Right forelimb (tissue), 1 donor: Measurements from ENCODE around the gene TEX11.
"Not testable (repeated sequence)": the region's sequence is repeated elsewhere in the genome, so short reads cannot be mapped to it uniquely, and the experiment has no call there.

ENCODE experiments used
- DNase-seq: peaks from one replicate; pipeline ENCODE4 v3.0.0-alpha.2; 2018

TEX11 gene

DNA sequence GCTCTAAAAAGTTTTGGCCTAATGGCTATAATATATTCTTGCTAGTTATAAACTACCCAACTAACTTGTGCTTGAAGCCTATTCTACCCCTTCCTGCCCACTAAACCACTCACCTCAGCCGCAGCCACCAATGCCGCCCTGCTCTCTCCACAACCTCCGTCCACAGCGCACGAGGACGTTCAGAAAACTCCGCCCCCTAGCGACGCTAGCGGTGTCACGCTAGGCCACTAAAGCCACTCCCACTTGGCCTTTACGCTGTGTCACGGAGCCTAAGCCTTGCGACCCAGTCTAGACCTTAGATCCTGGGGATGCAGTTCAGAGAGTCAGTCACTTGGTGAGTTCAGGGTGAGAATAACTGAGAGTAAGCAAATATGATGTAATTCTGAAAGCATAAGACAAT is at the start of gene TEX11:
TSS of gene TEX11 (minus strand) at position 171 of the 400 bp plus-strand sequence. CDS start 922 bp downstream, outside the sequence.
- no peak for DNase-seq

- DNase-seq = no peak
Measured at GRCh38 chrX:70954871-70955270, 46.4 kb upstream of the TEX11 start.

GRCh38 chrX:70924294-70924911 is 15.9 kb upstream of the TEX11 start:
- DNase-seq = no peak

DNA sequence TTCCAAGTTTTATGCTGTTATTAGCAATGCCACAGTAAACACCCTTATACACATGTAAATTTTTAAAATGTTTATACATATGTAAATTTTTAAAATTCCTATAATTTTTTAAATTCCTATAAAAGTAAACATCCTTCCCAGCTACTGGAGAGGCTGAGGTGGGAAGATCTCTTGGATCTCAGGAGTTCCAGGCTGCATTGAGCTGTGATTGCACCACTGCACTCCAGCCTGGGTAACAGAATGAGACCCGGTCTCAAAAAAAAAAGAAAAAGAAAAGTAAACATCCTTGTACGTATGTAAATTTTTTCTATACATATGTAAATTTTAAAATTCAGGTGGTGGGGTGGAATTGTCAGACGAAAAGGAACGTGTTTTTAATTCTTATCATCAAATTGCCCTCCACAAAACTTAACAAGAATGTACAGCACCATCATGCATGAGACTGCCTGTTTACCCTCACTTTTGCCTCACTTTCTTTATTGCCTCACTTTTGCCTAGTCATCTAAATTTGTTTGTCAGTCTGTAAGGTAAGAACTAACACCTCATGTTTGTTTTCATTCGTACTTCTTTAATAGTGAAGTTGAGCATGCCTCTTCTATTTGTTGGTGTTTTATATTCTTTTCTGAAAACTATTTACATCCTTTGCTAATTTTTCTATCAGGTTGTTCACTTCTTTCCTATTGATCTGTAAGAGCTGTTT is 14.4 kb upstream of the TEX11 start:
- DNase-seq = no peak

DNA sequence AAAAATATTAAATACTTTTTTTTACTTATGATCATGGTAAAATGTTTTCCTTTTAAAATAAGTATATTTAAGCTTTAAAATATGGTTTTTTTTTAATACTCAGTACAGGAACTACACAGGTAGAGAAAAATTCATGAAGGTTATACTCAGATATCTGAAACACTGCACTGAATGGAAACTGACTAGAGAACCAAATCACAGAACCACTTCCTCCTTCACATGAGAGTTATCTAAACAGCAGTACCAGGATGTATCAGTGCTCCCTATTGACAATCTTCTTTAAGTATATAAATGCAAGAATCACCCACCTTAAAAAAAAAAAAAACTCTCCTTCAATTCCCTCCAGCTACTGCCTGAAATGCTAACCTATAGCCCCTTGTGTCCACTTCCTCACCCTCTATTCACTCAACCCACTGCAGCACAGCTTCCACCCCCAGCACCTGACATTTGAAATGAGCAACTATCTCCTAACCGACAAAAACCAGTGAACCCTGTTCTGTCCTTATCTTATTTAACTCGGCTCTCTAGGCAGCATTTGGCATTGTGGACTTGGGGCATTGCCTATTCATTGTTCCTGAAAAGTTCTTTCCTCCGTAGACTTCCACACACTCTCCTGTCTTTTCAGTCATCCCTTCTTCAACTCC is 13.3 kb upstream of the TEX11 start:
- no peak for DNase-seq

DNA sequence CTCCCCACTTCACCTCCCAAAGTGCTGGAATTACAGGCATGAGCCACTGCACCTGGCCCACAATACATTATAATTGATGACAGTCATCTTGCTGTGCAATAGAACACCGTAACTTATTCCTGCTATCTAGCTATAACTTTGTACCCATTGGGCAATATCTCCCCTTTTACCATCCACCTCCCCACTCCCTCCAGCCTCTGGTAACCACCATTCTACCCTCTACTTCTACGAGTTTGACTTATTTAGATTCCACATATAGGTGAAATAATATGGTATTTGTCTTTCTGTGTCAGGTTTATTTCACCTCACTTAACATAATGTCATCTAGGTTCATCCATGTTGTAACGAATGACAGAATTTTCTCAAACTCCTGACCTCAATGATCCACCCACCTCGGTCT is 8.2 kb upstream of the TEX11 start:
- no peak for DNase-seq

- DNase-seq = no peak
Measured at GRCh38 chrX:70907900-70908299, 611 bp downstream of the TEX11 start.

GRCh38 chrX:70901465-70901864 is 7.0 kb downstream of the TEX11 start:
- DNase-seq = no peak

DNA sequence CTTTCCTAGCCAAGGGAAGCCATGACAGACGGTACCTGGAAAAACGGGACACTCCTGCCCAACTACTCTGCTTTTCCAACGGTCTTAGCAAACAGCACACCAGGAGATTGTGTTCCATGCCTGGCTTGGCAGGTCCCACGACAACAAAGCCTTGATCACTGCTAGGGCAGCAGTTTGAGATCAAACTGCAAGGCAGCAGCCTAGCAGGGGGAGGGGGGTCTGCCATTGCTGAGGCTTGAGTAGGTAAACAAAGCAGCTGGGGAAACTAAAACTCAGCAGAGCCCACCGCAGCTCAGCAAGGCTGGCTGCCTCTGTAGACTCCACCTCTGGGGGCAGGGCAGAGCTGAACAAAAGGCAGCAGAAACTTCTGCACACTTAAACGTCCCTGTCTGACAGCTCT is 18.1 kb downstream of the TEX11 start:
- not testable (repeated sequence) for DNase-seq

GRCh38 chrX:70878902-70879301 is 29.6 kb downstream of the TEX11 start:
- DNase-seq = no peak

DNA sequence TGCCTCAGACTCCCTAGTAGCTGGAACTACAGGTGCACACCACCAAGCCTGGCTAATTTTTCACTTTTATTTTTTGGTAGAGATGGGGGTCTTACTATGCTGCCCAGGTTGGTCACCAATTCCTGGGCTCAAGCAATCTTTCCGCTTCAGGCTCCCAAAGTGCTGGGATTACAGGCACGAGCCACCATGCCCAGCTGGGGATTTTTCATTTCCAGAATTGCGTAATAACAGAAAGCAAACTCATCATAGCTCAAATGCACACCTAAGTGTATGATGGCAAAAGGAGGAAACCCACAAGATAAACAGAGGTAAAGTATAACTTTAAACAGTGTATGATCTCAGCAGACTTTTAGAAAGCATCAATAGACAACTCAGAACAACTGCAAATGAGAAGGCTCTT is 56.2 kb downstream of the TEX11 start:
- DNase-seq = no peak

- DNase-seq = not testable (repeated sequence)
Measured at GRCh38 chrX:70844081-70844480, 64.4 kb downstream of the TEX11 start.

DNA sequence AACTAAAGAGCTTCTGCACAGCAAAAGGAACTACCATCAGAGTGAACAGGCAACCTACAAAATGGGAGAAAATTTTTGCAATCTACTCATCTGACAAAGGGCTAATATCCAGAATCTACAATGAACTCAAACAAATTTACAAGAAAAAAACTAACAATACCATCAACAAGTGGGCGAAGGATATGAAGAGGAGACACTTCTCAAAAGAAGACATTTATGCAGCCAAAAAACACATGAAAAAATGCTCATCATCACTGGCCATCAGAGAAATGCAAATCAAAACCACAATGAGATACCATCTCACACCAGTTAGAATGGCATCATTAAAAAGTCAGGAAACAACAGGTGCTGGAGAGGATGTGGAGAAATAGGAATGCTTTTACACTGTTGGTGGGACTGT is 64.9 kb downstream of the TEX11 start:
- DNase-seq = not testable (repeated sequence)

- DNase-seq = no peak
Measured at GRCh38 chrX:70834589-70834988, 73.9 kb downstream of the TEX11 start.

DNA sequence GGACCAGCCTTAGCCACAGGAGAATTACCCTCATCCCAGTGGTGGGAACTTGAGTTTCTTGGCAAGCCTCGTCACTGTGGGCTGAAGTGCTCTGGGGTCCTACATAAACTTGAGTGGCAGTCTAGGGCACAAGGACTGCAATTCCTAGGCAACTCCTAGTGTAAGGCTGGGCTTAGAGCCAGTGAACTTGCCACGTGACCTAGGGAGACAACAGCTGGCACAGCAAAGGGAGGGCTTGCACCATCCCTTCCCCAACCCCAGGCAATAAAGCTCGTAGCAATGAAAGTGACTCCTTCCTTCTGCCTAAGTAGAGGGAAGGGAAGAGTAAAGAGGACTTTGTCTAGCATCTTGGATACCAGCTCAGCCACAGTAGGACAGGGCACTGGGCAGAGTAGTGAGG is 81.8 kb downstream of the TEX11 start:
- DNase-seq = peak; percentile 42

GRCh38 chrX:70825366-70825765 is 83.1 kb downstream of the TEX11 start:
- no peak for DNase-seq

DNA sequence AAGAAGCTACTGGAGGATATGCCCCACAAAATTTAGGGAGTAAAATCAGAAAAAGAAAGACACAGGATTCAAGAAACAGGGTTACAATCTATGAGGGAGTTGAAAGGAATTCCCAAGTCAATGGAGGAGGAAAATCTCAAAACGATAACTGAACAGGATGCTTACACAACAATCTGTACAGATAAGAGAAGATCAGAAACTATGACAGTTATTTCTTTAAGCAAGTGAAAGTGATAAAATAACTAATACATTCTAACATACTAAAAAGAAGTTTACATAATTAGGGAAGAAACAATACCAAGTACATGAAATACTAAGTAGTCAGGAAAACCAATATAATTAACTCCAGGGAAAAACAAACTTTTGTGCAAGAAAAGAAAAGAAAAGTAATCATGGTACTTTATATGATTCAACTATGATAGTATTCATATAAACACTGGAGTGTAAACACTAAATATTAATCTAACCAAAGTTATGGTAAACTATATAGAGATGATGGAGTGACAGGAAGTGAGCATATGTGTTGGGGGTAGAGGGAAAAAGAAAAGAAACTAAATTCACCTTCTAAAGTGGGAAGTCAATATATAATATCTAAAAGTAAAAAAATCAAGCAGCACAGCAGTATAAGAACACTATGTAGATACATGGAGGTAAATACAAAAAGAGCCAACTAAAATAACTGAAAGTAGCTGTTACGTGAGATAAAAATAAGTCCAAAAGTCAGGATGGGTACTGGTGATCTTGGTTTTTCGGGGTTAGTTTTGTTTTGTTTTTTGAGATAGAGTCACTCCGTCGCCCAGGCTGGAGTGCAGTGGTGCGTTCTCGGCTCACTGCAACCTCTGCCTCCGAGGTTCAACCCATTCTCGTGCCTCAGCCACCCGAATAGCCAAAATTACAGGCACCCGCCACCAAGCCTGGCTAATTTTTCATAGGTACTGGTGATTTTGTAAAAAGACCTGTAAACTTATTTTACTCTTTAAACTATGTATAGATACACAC is 99.3 kb downstream of the TEX11 start:
- DNase-seq = no peak

- no peak for DNase-seq
Measured at GRCh38 chrX:70806081-70806480, 102.4 kb downstream of the TEX11 start.

DNA sequence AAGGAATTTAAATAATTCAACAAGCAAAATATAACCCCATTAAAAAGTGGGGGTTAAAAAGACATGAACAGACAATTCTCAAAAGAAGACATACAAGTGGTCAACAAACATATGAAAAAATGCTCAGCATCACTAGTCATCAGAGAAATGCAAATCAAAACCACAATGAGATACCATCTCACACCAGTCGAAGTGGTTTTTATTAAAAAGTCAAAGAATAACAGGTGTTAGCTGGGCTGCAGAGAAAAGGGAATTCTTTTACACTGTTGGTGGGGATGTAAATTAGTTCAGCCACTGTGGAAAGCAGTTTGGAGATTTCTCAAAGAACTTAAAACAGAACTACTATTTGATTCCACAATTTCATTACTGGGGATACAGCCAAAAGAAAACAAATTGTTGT is 111.8 kb downstream of the TEX11 start:
- DNase-seq = not testable (repeated sequence)

DNA sequence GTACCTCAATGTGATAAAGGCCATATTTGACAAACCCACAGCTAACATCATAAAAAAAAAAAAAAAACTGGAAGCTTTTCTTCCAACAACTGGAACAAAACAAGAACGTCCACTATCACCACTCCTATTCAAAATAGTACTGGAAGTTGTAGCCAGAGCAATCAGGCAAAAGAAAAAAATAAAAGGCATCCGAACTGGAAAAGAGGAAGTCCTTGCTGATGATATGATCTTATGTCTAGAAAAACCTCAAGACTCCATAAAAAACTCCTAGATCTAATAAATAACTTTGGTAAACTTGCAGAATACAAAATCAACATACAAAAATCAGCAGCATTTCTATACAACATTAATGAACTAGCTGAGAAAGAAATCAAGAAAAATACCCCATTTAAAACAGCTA is 134.3 kb downstream of the TEX11 start:
- DNase-seq = no peak

- no peak for DNase-seq
Measured at GRCh38 chrX:70769659-70770227, 138.8 kb downstream of the TEX11 start.

- DNase-seq = no peak
Measured at GRCh38 chrX:70762285-70762684, 146.2 kb downstream of the TEX11 start.

DNA sequence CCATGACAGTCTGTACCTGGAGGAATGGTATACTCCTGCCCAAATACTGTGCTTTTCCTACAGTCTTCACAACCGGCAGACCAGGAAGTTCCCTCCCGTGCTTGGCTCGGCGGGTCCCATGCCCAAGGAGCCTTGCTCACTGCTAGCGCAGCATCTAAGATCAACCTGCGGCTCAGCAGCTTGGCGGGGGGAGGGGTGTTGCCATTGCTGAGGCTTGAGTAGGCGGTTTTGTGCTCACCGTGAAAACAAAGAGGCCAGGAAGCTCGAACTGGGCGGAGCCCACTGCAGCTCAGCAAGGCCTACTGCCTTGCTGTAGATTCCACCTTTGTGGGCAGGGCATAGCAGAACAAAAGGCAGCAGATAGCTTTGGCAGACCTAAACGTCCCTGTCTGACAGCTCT is 152.7 kb downstream of the TEX11 start:
- DNase-seq = no peak
